Uterus (tissue), 4 donors: ENCODE measurements around the gene HIPK2. TPM values are rescaled to one million over a fixed set of nuclear protein-coding genes. Genes with fewer than 3 reads are reported as not detected.

Experiments used
- DNase-seq, 2 donors: peaks; one replicate each; pipeline ENCODE4 v3.0.0-alpha.2; 2019 to 2020
- H3K27ac ChIP-seq, 2 donors: fragments of 200-600 bp; sonication (generic); 1 replicate in 1 of 2; 2 replicates in 1 of 2; pipeline ENCODE4 v1.5.1; 2016 to 2018
- H3K27me3 ChIP-seq, 2 donors: fragments of 200-600 bp; sonication (generic); one replicate each; pipeline ENCODE4 v1.5.1; 2018 to 2019; ENCODE audit warnings: control low read depth in 1 of 2
- H3K36me3 ChIP-seq, 2 donors: fragments of 200-600 bp; sonication (generic); one replicate each; pipeline ENCODE4 v1.5.1; 2019; ENCODE audit warnings: control low read depth in 1 of 2
- H3K4me1 ChIP-seq, 2 donors: fragments of 200-600 bp; sonication (generic); one replicate each; pipeline ENCODE4 v1.5.1; 2018 to 2019; ENCODE audit warnings: control low read depth in 1 of 2
- H3K4me3 ChIP-seq, 2 donors: fragments of 200-600 bp; sonication (generic); 1 replicate in 1 of 2; 2 replicates in 1 of 2; pipeline ENCODE4 v1.5.1; 2018 to 2019; ENCODE audit warnings: mild to moderate bottlenecking in 1 of 2
- H3K9me3 ChIP-seq, 2 donors: fragments of 200-600 bp; sonication (generic); one replicate each; pipeline ENCODE4 v1.5.1; 2019; ENCODE audit warnings: control low read depth in 1 of 2
- POLR2A ChIP-seq, 2 donors: fragments of 450-650 bp; IDR thresholded peaks; one replicate each; pipeline ENCODE4 v1.6.1; 2016; ENCODE audit warnings: antibody characterized with exemption in 2 of 2, mild to moderate bottlenecking in 1 of 2, moderate library complexity in 1 of 2
- intact Hi-C: fragments of 100-400 bp; cut with DNase I; formaldehyde crosslinking; loops from one replicate; pipeline ENCODE4 v1.15.1; 2023; ENCODE audit warnings: low total_unique reads
- total RNA-seq, 4 donors: library from RNA; depleted of rRNA in 3 of 4; stranded (reverse); fragments of >200 nt in 3 of 4; gene quantifications; one replicate each; pipeline versions ENCODE4 v1.1.0 to v1.2.4, GENCODE V29; 2014 to 2023
- TF ChIP-seq, protein P1 (sequence below), 4 experiments: fragments of 200-600 bp in 2 of 4; fragments of 450-650 bp in 2 of 4; sonication (generic) in 2 of 4; IDR thresholded peaks; one replicate each; pipeline ENCODE4 v1.5.1; 2016 to 2019; ENCODE audit warnings: antibody characterized with exemption in 4 of 4, mild to moderate bottlenecking in 2 of 4, moderate library complexity in 1 of 4
- donor health status: DM: yes; HTN: yes; CAD: no.

HIPK2 gene
- total RNA-seq, 4 donors from 2014 or later: 9.4 to 65.8 (median 19.2) TPM

DNA sequence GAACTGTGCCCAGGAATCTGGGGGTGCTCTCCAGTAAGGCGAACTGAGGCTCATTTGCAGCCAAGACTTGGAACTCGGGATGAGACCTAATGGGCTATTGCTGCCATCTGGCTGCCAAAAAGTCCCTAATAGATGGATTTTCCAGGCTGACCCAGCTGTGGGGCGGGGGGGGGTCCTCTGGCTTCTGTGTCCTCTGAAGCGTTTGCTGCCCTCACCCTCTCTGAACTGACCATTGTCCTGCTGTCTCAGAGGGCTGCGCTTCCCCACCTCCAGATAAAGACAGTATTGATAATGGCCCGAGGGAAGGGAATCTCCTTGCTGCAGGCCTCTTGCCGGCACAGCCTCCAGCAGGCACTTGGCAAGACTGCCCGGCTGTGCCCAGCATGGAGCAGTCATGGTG is 207.7 kb downstream of the HIPK2 start:
- no peak overlapping the region for H3K27ac ChIP-seq
- TF ChIP-seq, protein P1, sequence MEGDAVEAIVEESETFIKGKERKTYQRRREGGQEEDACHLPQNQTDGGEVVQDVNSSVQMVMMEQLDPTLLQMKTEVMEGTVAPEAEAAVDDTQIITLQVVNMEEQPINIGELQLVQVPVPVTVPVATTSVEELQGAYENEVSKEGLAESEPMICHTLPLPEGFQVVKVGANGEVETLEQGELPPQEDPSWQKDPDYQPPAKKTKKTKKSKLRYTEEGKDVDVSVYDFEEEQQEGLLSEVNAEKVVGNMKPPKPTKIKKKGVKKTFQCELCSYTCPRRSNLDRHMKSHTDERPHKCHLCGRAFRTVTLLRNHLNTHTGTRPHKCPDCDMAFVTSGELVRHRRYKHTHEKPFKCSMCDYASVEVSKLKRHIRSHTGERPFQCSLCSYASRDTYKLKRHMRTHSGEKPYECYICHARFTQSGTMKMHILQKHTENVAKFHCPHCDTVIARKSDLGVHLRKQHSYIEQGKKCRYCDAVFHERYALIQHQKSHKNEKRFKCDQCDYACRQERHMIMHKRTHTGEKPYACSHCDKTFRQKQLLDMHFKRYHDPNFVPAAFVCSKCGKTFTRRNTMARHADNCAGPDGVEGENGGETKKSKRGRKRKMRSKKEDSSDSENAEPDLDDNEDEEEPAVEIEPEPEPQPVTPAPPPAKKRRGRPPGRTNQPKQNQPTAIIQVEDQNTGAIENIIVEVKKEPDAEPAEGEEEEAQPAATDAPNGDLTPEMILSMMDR (IDR thresholded peaks at IDR 0.05): peak in 2 of 4 experiments; percentile 5 to 6
- no peak for TF ChIP-seq POLR2A (IDR thresholded peaks at IDR 0.05)
- no peaks in the 10 kb centered on the region for H3K27me3 ChIP-seq
- no peaks in the 10 kb centered on the region for H3K9me3 ChIP-seq
- intact Hi-C loops: no loop called here
- H3K4me3 ChIP-seq: no peak overlapping the region
- no peaks in the 10 kb centered on the region for H3K4me1 ChIP-seq
- no peaks in the 10 kb centered on the region for H3K36me3 ChIP-seq
- no peak for DNase-seq

DNA sequence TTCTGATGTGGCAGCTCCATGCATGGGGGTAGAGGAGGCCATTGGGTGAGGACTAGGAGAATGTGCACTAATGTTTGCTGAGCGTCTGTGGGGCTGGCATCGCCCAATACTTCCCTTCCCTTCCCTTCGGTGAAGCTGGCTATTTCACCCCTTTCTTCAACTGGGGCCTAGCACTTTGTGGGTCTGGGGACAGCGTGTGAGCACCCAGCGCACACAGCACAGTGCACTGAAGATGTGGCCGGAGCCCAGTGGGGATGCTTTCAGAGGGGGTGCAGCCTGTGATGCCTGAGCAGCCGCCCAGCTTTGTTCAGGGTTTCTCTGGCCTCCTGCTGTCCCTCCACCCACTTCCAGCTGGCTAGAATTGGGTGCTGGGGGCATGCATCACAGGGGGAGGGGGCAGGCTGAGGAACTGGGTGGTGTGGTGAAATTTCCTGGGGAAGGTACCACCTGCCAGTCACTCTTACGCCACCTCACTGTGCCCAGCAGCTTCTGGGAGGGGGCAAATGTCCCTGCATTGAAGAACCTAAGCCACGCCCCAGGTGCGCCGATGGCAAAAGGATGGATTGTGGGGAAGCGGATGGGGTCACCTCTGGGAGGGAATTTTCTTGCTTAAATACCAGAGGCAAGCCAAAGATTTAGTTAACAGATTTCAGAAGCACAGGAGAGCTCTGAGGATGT is 208.8 kb downstream of the HIPK2 start:
- no peak for DNase-seq
- Histone ChIP-seq H3K27ac (no peak overlapping the region), H3K4me1 (no peaks in the 10 kb centered on the region), H3K4me3 (no peak overlapping the region), H3K9me3 (no peaks in the 10 kb centered on the region), H3K27me3 (no peaks in the 10 kb centered on the region), H3K36me3 (no peaks in the 10 kb centered on the region)
- intact Hi-C loops: no loop called here
- TF ChIP-seq, protein P1 (IDR thresholded peaks at IDR 0.05): no peak
- no peak for TF ChIP-seq POLR2A (IDR thresholded peaks at IDR 0.05)

DNA sequence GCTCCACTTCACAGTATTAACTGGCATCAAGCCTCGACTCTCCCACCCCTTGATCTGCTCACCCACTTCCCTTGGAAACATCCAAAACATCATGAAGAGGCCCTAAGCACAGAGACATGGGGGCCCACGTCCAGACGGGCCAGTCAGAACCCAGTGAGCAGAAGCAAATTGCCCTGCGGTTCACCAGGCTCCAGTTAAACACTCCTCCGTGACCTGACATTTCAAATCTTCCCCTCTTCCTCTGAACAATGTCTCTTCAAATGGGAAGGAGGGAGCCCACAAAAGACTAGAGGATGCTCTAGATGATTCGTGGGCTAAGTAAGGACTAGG is 209.5 kb downstream of the HIPK2 start:
- intact Hi-C loops: no loop called here
- Histone ChIP-seq H3K27ac (no peak overlapping the region), H3K27me3 (no peaks in the 10 kb centered on the region), H3K4me3 (no peak overlapping the region), H3K36me3 (no peaks in the 10 kb centered on the region), H3K9me3 (no peaks in the 10 kb centered on the region), H3K4me1 (no peaks in the 10 kb centered on the region)
- no peak for DNase-seq
- no peak for TF ChIP-seq POLR2A (IDR thresholded peaks at IDR 0.05)
- TF ChIP-seq, protein P1 (IDR thresholded peaks at IDR 0.05): no peak

DNA sequence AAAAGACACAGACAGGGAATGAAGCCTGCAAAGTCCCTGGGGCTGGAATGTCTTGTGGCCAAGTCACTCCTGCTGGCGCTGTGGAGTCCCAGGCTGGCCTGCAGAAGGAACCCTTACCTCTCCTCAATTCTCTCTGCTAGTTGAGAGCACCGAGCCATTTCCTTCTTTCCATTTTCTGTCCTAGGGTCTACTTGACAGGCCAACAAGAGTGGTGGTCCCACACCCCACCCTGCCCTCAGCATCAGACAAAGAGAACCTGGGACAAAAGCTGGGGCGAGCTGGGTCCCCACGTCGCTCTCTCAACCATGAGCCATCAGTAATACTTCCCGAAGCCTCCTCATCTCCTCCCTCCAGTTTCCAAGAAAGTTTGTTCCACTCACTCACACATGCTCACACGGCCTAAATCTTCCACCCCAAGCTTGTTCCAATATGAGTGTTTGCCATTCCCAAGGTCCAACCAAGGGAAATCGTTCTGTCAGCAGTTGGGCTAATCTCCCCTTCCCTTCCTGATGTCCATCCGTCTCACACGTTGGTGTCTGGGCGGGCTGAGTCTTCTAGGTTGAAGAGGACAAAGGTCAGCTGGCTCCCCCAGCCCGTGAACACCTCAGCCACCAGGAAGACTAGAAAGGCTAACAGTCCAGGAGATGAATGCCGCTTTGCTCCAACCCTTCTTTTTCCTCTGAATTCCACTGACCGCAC is 210.0 kb downstream of the HIPK2 start:
- no peaks in the 10 kb centered on the region for H3K27me3 ChIP-seq
- TF ChIP-seq, protein P1 (IDR thresholded peaks at IDR 0.05): no peak
- no peak for TF ChIP-seq POLR2A (IDR thresholded peaks at IDR 0.05)
- no peak overlapping the region for H3K27ac ChIP-seq
- H3K36me3 ChIP-seq: no peaks in the 10 kb centered on the region
- H3K4me1 ChIP-seq: no peaks in the 10 kb centered on the region
- intact Hi-C loops: no loop called here
- H3K4me3 ChIP-seq: no peak overlapping the region
- H3K9me3 ChIP-seq: no peaks in the 10 kb centered on the region
- no peak for DNase-seq
